ENCODE results near the gene ORC5.

The ORC5 gene

DNA sequence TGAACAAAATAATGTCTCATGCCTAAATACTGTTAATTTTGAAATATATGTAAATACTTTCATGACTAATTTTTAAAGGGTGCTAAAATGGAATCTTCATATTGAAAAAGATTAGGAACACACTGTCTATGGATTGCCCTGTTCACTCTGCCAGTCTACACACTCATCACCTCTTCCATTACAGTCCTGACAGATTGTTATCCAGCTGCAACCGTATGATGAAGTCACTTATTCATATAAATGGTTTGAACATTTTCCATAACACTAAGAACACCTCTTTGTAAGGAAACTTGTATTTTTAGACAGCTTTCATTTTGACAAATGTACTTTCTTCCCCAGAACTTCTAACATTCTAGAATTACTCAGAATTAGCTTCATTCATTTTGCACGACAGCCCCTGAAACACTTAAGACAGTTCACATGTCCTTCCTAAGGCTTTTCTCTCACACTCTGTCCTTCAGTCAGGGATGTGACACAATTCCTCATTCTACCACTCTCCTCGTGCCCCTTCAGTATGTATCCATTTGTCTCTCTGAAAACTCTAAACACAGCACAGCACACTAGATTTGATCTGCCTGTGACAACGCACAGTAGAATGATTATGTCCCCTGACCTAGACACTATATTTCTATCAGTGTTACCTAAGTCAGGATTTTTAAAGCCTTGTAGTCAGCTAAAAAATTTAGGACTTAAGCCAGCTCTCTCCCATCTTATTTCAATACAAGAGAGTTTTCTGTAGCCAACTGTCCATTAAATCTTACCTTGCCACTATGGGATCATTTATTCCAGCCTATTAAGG is 71.9 kb downstream of the ORC5 start:
- no peak overlapping the region for H3K4me3 ChIP-seq (ENCODE audit: low read depth, low read length)
- TF ChIP-seq, protein P1, sequence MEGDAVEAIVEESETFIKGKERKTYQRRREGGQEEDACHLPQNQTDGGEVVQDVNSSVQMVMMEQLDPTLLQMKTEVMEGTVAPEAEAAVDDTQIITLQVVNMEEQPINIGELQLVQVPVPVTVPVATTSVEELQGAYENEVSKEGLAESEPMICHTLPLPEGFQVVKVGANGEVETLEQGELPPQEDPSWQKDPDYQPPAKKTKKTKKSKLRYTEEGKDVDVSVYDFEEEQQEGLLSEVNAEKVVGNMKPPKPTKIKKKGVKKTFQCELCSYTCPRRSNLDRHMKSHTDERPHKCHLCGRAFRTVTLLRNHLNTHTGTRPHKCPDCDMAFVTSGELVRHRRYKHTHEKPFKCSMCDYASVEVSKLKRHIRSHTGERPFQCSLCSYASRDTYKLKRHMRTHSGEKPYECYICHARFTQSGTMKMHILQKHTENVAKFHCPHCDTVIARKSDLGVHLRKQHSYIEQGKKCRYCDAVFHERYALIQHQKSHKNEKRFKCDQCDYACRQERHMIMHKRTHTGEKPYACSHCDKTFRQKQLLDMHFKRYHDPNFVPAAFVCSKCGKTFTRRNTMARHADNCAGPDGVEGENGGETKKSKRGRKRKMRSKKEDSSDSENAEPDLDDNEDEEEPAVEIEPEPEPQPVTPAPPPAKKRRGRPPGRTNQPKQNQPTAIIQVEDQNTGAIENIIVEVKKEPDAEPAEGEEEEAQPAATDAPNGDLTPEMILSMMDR (IDR thresholded peaks at IDR 0.05; ENCODE audit: borderline replicate concordance, insufficient read depth, low read depth, low read length) = no peak

DNA sequence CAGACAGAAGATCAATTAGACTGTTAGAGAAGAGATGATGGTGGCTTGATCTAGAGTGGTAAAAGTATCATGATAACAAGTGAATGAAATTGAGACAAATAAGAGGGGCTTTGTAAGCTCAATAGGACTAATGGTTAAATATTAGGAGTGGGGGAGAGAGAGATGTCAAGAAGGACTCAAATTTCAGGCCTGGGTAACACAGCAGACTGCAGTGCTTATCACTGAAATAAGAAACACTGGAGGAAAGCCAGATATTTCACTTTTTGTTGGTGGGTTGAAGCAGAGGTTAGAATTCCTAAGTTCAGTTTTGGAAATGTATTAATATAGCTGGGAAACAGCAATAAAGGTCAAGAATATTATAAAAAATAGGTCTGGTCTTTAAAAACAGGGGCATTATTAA is 74.6 kb downstream of the ORC5 start:
- H3K4me3 ChIP-seq (ENCODE audit: low read depth, low read length) = no peak overlapping the region
- TF ChIP-seq, protein P1 (IDR thresholded peaks at IDR 0.05; ENCODE audit: borderline replicate concordance, insufficient read depth, low read depth, low read length) = no peak

DNA sequence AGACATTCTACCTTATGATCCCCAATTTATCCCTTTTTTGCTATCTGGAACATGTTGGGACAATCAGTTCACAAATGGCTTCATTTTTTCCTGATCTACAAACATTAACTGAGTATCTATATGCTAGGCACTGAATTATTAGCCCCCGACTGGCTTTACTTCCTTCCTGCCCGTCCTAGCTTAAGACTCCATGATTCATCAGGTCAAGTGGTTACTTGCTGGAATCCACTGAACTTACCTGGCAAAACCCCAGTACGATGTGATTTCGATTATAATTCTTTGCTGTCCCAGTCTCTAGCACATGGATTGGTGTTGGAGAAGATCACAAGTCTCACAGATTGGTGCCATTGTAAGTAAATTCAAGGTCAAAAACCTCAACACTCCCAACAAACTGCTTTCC is 77.1 kb downstream of the ORC5 start:
- TF ChIP-seq, protein P1 (IDR thresholded peaks at IDR 0.05; ENCODE audit: borderline replicate concordance, insufficient read depth, low read depth, low read length) = no peak
- no peak overlapping the region for H3K4me3 ChIP-seq (ENCODE audit: low read depth, low read length)

DNA sequence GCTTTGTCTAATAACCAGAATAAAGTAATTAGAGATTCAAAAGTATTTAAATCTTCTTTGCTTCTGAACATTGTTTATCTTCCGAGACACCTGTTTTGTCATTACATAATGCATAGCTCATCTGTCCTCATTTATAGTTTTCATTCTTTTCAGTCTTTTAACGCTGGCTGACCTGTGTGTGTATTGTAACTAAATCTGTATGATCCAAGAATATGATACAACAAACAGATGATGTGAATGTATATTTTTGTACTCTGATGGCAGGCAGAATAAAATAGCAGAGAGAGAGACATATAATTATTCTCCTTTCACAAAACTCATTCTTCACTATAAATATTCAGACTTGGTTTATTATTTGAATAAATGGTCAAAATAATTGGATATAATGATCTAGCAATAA is 80.6 kb downstream of the ORC5 start:
- TF ChIP-seq, protein P1 (IDR thresholded peaks at IDR 0.05; ENCODE audit: borderline replicate concordance, insufficient read depth, low read depth, low read length) = no peak

DNA sequence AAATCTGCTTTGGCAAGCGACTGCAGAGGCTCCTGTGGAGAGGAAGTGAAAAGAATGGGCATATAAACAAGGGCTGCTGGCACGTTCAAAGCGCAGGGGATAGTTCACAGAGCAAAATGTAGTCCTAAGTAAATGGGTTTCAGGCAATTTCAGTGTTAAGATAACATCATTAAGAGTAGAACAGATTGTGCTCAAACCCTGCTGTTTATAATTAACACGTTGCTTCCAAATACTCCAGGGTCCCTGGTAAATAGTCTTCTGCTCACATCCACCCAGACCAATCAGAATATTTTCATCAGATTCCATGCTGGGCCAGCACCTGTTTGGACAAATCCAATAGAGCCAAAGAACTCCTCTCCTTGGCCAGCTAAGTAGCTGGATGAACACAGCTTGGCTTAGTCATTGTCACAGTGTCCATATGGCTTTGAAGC is 81.4 kb downstream of the ORC5 start:
- TF ChIP-seq, protein P1 (IDR thresholded peaks at IDR 0.05; ENCODE audit: borderline replicate concordance, insufficient read depth, low read depth, low read length) = no peak
- H3K4me3 ChIP-seq (ENCODE audit: low read depth, low read length) = no peak overlapping the region

More for the DNA sequence above, 80.6 kb downstream of the ORC5 start:
- no peak overlapping the region for H3K4me3 ChIP-seq (ENCODE audit: low read depth, low read length)

DNA sequence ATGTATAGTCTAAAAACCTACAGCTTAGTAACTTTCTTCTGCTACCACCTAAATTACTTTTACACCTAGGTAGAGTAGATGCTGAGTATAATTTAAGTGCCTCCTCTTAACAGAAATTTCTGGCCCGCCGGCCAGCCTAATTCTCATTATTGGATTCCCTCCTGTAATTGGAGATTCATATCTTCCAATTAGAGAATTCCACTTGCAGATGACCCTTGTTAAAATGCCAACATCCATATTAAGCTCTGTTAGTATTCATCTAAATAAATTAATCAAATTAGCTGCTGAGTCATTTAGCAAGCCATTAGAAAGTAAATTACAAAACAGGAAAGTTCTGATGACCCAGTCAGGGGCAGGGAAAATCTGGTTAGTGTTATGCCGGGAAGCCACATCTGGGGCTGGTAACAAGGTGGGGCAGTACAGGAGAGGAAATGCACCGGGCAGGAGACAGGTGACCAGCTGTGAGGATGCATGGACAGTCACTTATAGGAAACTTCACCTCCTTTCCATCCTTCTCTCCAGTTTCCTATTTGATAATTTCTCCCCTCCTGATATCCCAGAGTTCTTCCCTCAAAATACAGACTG is 82.8 kb downstream of the ORC5 start:
- TF ChIP-seq, protein P1 (IDR thresholded peaks at IDR 0.05; ENCODE audit: borderline replicate concordance, insufficient read depth, low read depth, low read length) = no peak

DNA sequence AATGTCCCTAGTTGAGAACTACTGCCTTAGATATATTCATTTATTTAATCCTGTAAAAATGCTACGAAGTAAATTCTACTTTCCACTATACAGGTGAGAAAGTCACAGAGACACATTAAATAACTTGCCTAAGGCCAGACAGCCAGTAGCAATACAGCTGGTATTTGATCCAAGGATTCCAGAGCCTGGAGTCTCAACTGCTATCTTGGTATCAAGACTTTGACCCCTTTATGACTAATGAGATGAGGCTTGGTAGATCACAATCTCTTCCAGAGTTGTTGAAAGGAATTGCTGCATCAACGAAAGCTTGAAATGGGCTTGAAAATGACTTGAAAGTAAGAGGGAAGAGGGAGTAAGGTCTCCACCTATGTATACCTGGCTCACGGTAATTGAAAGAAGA is 83.3 kb downstream of the ORC5 start:
- TF ChIP-seq, protein P1 (IDR thresholded peaks at IDR 0.05; ENCODE audit: borderline replicate concordance, insufficient read depth, low read depth, low read length) = no peak

More for the DNA sequence above, 82.8 kb downstream of the ORC5 start:
- no peak overlapping the region for H3K4me3 ChIP-seq (ENCODE audit: low read depth, low read length)

More for the DNA sequence above, 83.3 kb downstream of the ORC5 start:
- no peak overlapping the region for H3K4me3 ChIP-seq (ENCODE audit: low read depth, low read length)

All from GM12875 (cell line).